PC-9 (cell line): ENCODE results near the gene FXYD3. TPM values are rescaled to one million over a fixed set of nuclear protein-coding genes. Genes with fewer than 3 reads are reported as not detected.

Experiments used
- BruUV-seq: library from RNA; stranded (reverse); fragments of 400-500 nt; replicated peaks from 2 replicates; lab custom pipeline; 2021; lab: Mats Ljungman, UMichigan
- CTCF ChIA-PET: fragments of 300-600 bp; sonication (Branson Sonifier 250); formaldehyde crosslinking; loops from one replicate; lab custom pipeline; 2022; ENCODE audit warnings: antibody characterized with exemption; lab: Charles Lee
- POLR2A ChIA-PET: fragments of 300-600 bp; sonication (Branson Sonifier 250); formaldehyde crosslinking; loops from one replicate; lab custom pipeline; 2022; ENCODE audit warnings: antibody characterized with exemption; ENCODE audit not compliant: unreplicated experiment; lab: Charles Lee
- DNase-seq, 2 experiments: peaks; one replicate each; pipeline versions ENCODE4 v3.0.0 to v3.0.0-alpha.2; 2015 to 2022; ENCODE audit warnings: mixed read lengths in 1 of 2
- H2AFZ ChIP-seq: fragments of 200-600 bp; sonication (generic); 2 replicates; pipeline ENCODE4 v1.8.1; 2017; ENCODE audit warnings: antibody characterized with exemption
- H3F3A ChIP-seq: fragments of 200-600 bp; sonication (generic); 2 replicates; pipeline ENCODE4 v1.8.1; 2017; ENCODE audit warnings: antibody characterized with exemption, mild to moderate bottlenecking, low read depth; ENCODE audit not compliant: insufficient read depth
- H3K27ac ChIP-seq: fragments of 200-600 bp; sonication (generic); 2 replicates; pipeline ENCODE4 v1.6.1; 2016; ENCODE audit warnings: mixed run types
- H3K27me3 ChIP-seq: fragments of 200-600 bp; sonication (generic); 2 replicates; pipeline ENCODE4 v1.6.1; 2016; ENCODE audit warnings: low read depth, mixed run types; ENCODE audit not compliant: insufficient read depth
- H3K36me3 ChIP-seq: fragments of 200-600 bp; sonication (generic); 2 replicates; pipeline ENCODE4 v1.6.1; 2016; ENCODE audit warnings: low read depth, mixed run types
- H3K4me1 ChIP-seq: fragments of 200-600 bp; sonication (generic); replicated peaks from 2 replicates; pipeline ENCODE4 v1.6.1; 2016; ENCODE audit warnings: mixed run types; ENCODE audit not compliant: insufficient read depth
- H3K4me2 ChIP-seq: fragments of 200-600 bp; sonication (generic); 2 replicates; pipeline ENCODE4 v1.6.1; 2017; ENCODE audit warnings: mixed run types
- H3K4me3 ChIP-seq: fragments of 200-600 bp; sonication (generic); 2 replicates; pipeline ENCODE4 v1.6.1; 2016; ENCODE audit warnings: mixed run types
- H3K79me2 ChIP-seq: fragments of 200-600 bp; sonication (generic); 2 replicates; pipeline ENCODE4 v1.6.1; 2017; ENCODE audit warnings: low read depth, mixed run types
- H3K9me2 ChIP-seq: fragments of 200-600 bp; sonication (generic); 2 replicates; pipeline ENCODE4 v1.8.1; 2017; ENCODE audit warnings: mild to moderate bottlenecking; ENCODE audit not compliant: insufficient read depth
- H3K9me3 ChIP-seq: fragments of 200-600 bp; sonication (generic); 2 replicates; pipeline ENCODE4 v1.8.1; 2016; ENCODE audit warnings: low read depth; ENCODE audit not compliant: insufficient read depth
- H4K20me1 ChIP-seq: fragments of 200-600 bp; sonication (generic); 2 replicates; pipeline ENCODE4 v1.8.1; 2017; ENCODE audit not compliant: insufficient read depth
- CTCF ChIP-seq: fragments of 200-600 bp; sonication (generic); conservative IDR thresholded peaks from 2 replicates; pipeline ENCODE4 v1.6.1; 2017; ENCODE audit warnings: mixed run types, antibody characterized with exemption, mild to moderate bottlenecking, moderate library complexity
- EZH2 ChIP-seq: fragments of 200-600 bp; sonication (generic); IDR thresholded peaks from 2 replicates; pipeline ENCODE4 v1.8.0; 2017; ENCODE audit warnings: antibody characterized with exemption, low read depth
- intact Hi-C: fragments of 100-400 bp; cut with micrococcal nuclease; formaldehyde crosslinking; loops from one replicate; pipeline ENCODE4 v1.10.0; 2022; ENCODE audit not compliant: unreplicated experiment
- total RNA-seq: library from RNA; stranded (reverse); gene quantifications from 2 replicates; pipeline ENCODE4 v1.2.3, GENCODE V29; 2021

The FXYD3 gene
- total RNA-seq, 1 experiment from 2014 or later = 287 TPM

- H3K9me2 ChIP-seq = no peaks in the 10 kb centered on the region
- CTCF ChIA-PET = interaction anchor here (0.5 to 2.2 kb wide), 22 partner anchors 9 to 1768 kb away, joined by 3 to 23 read pairs (median 4); partner anchors contain the start of genes CEBPG and FXYD5
- H3K36me3 ChIP-seq = no peaks in the 10 kb centered on the region
- H3K4me1 ChIP-seq = peaks cover 20% of the 10 kb centered on the region
- H3K27ac ChIP-seq = no peak overlapping the region
- H3F3A ChIP-seq = peaks cover 26% of the 10 kb centered on the region; the same call in 1 of the 2 replicates
- H3K9me3 ChIP-seq = no peaks in the 10 kb centered on the region
- BruUV-seq = no TSS peak
- H3K79me2 ChIP-seq = no peaks in the 10 kb centered on the region
- intact Hi-C loops = loop anchor here (1.0 to 10.0 kb wide), 6 partner anchors 52 to 214 kb away; partner anchors contain the start of genes FFAR3 and USF2
- TF ChIP-seq EZH2 (no peak), CTCF (peak; percentile 54; the same call in 1 of the 2 replicates)
- H2AFZ ChIP-seq = no peak overlapping the region
- H3K27me3 ChIP-seq = no peaks in the 10 kb centered on the region
- POLR2A ChIA-PET = interaction anchor here (0.6 to 0.7 kb wide), 5 partner anchors 13 to 1517 kb away, joined by 4 to 19 read pairs (median 13); partner anchors contain the start of genes FXYD3 and FXYD5
- peak overlapping the region; percentile 73 for H3K4me2 ChIP-seq
- no peak overlapping the region; the same call in 1 of the 2 replicates for H3K4me3 ChIP-seq
- H4K20me1 ChIP-seq = no peaks in the 10 kb centered on the region
- peak; percentile 77 to 95 for DNase-seq
Observed at GRCh38 chr19:35140962-35141836, 25.6 kb downstream of the FXYD3 start.

GRCh38 chr19:35141837-35142605 lies 26.4 kb downstream of the FXYD3 start:
- H3K4me2 ChIP-seq = peak overlapping the region; percentile 74
- BruUV-seq = no TSS peak
- ChIA-PET CTCF (interaction anchor here (0.5 to 2.2 kb wide), 17 partner anchors 8 to 346 kb away, joined by 3 to 23 read pairs (median 5); partner anchors contain the start of gene FXYD5), POLR2A (interaction anchor here (0.6 to 0.7 kb wide), 2 partner anchors 76 to 135 kb away, joined by 5 to 13 read pairs; no protein-coding TSS in a partner anchor)
- H3K4me1 ChIP-seq = peaks cover 20% of the 10 kb centered on the region
- no peaks in the 10 kb centered on the region for H3K27me3 ChIP-seq
- peak overlapping the region; percentile 38; the same call in 1 of the 2 replicates for H3K4me3 ChIP-seq
- intact Hi-C loops = loop anchor here (1.0 to 10.0 kb wide), 7 partner anchors 53 to 213 kb away; partner anchors contain the start of genes FFAR3 and USF2
- H3K27ac ChIP-seq = no peak overlapping the region
- H3K9me3 ChIP-seq = no peaks in the 10 kb centered on the region
- no peak overlapping the region for H2AFZ ChIP-seq
- H3K36me3 ChIP-seq = no peaks in the 10 kb centered on the region
- no peaks in the 10 kb centered on the region for H3K9me2 ChIP-seq
- H4K20me1 ChIP-seq = no peaks in the 10 kb centered on the region
- H3K79me2 ChIP-seq = no peaks in the 10 kb centered on the region
- DNase-seq = no peak
- peaks cover 26% of the 10 kb centered on the region; the same call in 1 of the 2 replicates for H3F3A ChIP-seq
- TF ChIP-seq CTCF (no peak), EZH2 (no peak)
